ENCODE measurements around the gene CPPED1. TPM values are rescaled to one million over a fixed set of nuclear protein-coding genes. Genes with fewer than 3 reads are reported as not detected.

The CPPED1 gene
- total and polyA plus RNA-seq, 2 of the 4 experiments (the other 2 are of a cell fraction) = 5.1 to 6.5 TPM

- no peak overlapping the region for H3K14ac ChIP-seq (replicated peaks; ENCODE audit: low read depth, low read length)
- H2BK120ac ChIP-seq (ENCODE audit: low read depth, low read length) = no peak overlapping the region
- H2BK20ac ChIP-seq (ENCODE audit: low read depth, low read length) = no peak overlapping the region
- POLR2A ChIA-PET (ENCODE audit: unreplicated experiment) = no interaction called here
- no peak overlapping the region for H3K18ac ChIP-seq (ENCODE audit: low read depth, low read length)
- dilution Hi-C loops (cut with HindIII; ENCODE audit: low sequenced_read_pairs, unreplicated experiment) = no loop called here
- H2AK9ac ChIP-seq (replicated peaks; ENCODE audit: low read depth, low read length, poor library complexity) = no peak overlapping the region
- no peak overlapping the region for H3K4ac ChIP-seq (ENCODE audit: low read depth, low read length)
- H2AFZ ChIP-seq (replicated peaks; ENCODE audit: low read length, poor library complexity) = no peak overlapping the region
- no peak overlapping the region for H3K23ac ChIP-seq (ENCODE audit: low read depth, low read length)
- no peak overlapping the region for H4K8ac ChIP-seq (ENCODE audit: low read depth in 2 of 2, low read length in 2 of 2)
- no peaks in the 10 kb centered on the region for H3K9me1 ChIP-seq (ENCODE audit: insufficient read depth, low read length)
- H3K27ac ChIP-seq (ENCODE audit: insufficient read depth, low read length) = no peak overlapping the region
- H3K4me3 ChIP-seq (ENCODE audit: insufficient read depth, low read depth, low read length) = no peak overlapping the region
- H3K4me2 ChIP-seq (ENCODE audit: low read depth, low read length) = no peak overlapping the region
- intact Hi-C loops (cut with micrococcal nuclease) = no loop called here
- H3K27me3 ChIP-seq (ENCODE audit: control insufficient read depth, insufficient read depth, low read length) = no peaks in the 10 kb centered on the region
- no peak overlapping the region for H2BK15ac ChIP-seq (ENCODE audit: low read depth, low read length)
- no peak overlapping the region for H2AK5ac ChIP-seq (ENCODE audit: low read depth, low read length)
- no peaks in the 10 kb centered on the region for H3K9me3 ChIP-seq (ENCODE audit: control insufficient read depth, insufficient read depth, low read length)
- no peaks in the 10 kb centered on the region for H3K79me1 ChIP-seq (ENCODE audit: low read depth in 1 of 2, low read length in 2 of 2)
- CTCF ChIA-PET = interaction anchor here (1.0 kb wide), 1 partner anchor 25 kb away, joined by 3 read pairs; no protein-coding TSS in a partner anchor
- TF ChIP-seq RCOR1 (IDR thresholded peaks at IDR 0.05; ENCODE audit: insufficient replicate concordance, low read length) (no peak), MXI1 (IDR thresholded peaks at IDR 0.05; ENCODE audit: borderline replicate concordance, low read depth, low read length) (no peak), FOS (IDR thresholded peaks at IDR 0.05; ENCODE audit: low read depth, low read length) (no peak), CEBPB (IDR thresholded peaks at IDR 0.05; ENCODE audit: low read depth, low read length) (no peak), RFX5 (IDR thresholded peaks at IDR 0.05; ENCODE audit: low read depth, low read length) (no peak), ELK1 (IDR thresholded peaks at IDR 0.05; ENCODE audit: borderline replicate concordance, low read depth, low read length) (no peak), CTCF (conservative IDR thresholded peaks at IDR 0.05; ENCODE audit: low read depth, low read length) (no peak), CHD1 (IDR thresholded peaks at IDR 0.05; ENCODE audit: low read depth, low read length) (no peak), BHLHE40 (IDR thresholded peaks at IDR 0.05; ENCODE audit: low read depth, low read length) (no peak)
- no TSS peak for BruUV-seq (replicated peaks)
- no peaks in the 10 kb centered on the region for H3K4me1 ChIP-seq (ENCODE audit: control insufficient read depth, insufficient read depth, low read length)
- no peak overlapping the region for H3K9ac ChIP-seq (ENCODE audit: low read depth, low read length)
- DNase-seq = no peak
- no peak for ATAC-seq (ENCODE audit: low read depth)
- H3K56ac ChIP-seq (ENCODE audit: extremely low read depth, insufficient read depth, low read length) = no peak overlapping the region
- no CpG with 5 or more reads among the region's 1 CpG for WGBS, 2 experiments (ENCODE audit: extremely low coverage in 2 of 2, insufficient read length in 1 of 2)
- no peak overlapping the region for H4K5ac ChIP-seq (ENCODE audit: low read depth, low read length)
- H4K91ac ChIP-seq (ENCODE audit: insufficient read depth, low read depth, low read length) = no peak overlapping the region
- no peaks in the 10 kb centered on the region for H3K36me3 ChIP-seq (ENCODE audit: control insufficient read depth, insufficient read depth, low read length)
- in situ Hi-C loops (cut with MboI; ENCODE audit: low sequenced_read_pairs) = no loop called here
- no peaks in the 10 kb centered on the region for H4K20me1 ChIP-seq (ENCODE audit: insufficient read depth, low read length)
- H2BK5ac ChIP-seq (ENCODE audit: low read depth, low read length, poor library complexity, severe bottlenecking) = no peak overlapping the region
These were observed 183.5 kb downstream of the CPPED1 start for GRCh38 chr16:12620150-12620549.

Data from IMR-90 (cell line).